Prostate gland (tissue), 2 donors: ENCODE results near the gene AQP3. TPM values are rescaled to one million over a fixed set of nuclear protein-coding genes. Genes with fewer than 3 reads are reported as not detected.
"Not testable (repeated sequence)": the region's sequence is repeated elsewhere in the genome, so short reads cannot be mapped to it uniquely, and the experiment has no call there.

Experiments
- DNase-seq: peaks from one replicate; pipeline ENCODE4 v3.0.0-alpha.2; 2019; ENCODE audit warnings: low spot score
- H3K27ac ChIP-seq, 2 donors: fragments of 200-600 bp; sonication (generic); 2 replicates each; pipeline ENCODE4 v1.5.1; 2017 to 2019
- H3K27me3 ChIP-seq: fragments of 200-600 bp; sonication (generic); replicated peaks from 2 replicates; pipeline ENCODE4 v1.5.1; 2019; ENCODE audit not compliant: insufficient read depth
- H3K36me3 ChIP-seq, 2 donors: fragments of 200-600 bp; sonication (generic); 1 replicate in 1 of 2; 2 replicates in 1 of 2; pipeline versions ENCODE4 v1.5.1 to v1.8.1; 2017 to 2019
- H3K4me1 ChIP-seq: fragments of 200-600 bp; sonication (generic); replicated peaks from 2 replicates; pipeline ENCODE4 v1.5.1; 2019
- H3K4me3 ChIP-seq, 2 donors: fragments of 200-600 bp; sonication (generic); 2 replicates each; pipeline ENCODE4 v1.5.1; 2017 to 2019
- H3K9me3 ChIP-seq: fragments of 200-600 bp; sonication (generic); 2 replicates; pipeline ENCODE4 v1.5.1; 2017
- POLR2A ChIP-seq: fragments of 450-650 bp; IDR thresholded peaks from one replicate; pipeline ENCODE4 v1.6.1; 2016; ENCODE audit warnings: antibody characterized with exemption, mild to moderate bottlenecking
- POLR2AphosphoS5 ChIP-seq: sonication (generic); formaldehyde crosslinking; IDR thresholded peaks from one replicate; pipeline ENCODE4 v1.6.1; 2017; ENCODE audit warnings: antibody characterized with exemption
- WGBS: methylation state at CpG from one replicate; pipeline ENCODE4 v1.1.5; 2018; 5-methylcytosine and 5-hydroxymethylcytosine counted together
- intact Hi-C: fragments of 100-400 bp; cut with DNase I; formaldehyde crosslinking; loops from one replicate; pipeline ENCODE4 v1.14.2; 2022
- total RNA-seq, 2 donors: library from RNA; depleted of rRNA; stranded (reverse); fragments of >200 nt; gene quantifications; one replicate each; pipeline ENCODE4 v1.1.0, GENCODE V29; 2016
- TF ChIP-seq, protein P1 (sequence below), 4 experiments: fragments of 200-600 bp in 2 of 4; fragments of 450-650 bp in 2 of 4; sonication (generic) in 2 of 4; IDR thresholded peaks; 1 replicate in 3 of 4; 2 replicates in 1 of 4; pipeline ENCODE4 v1.5.1; 2016 to 2019; ENCODE audit warnings: antibody characterized with exemption in 4 of 4, mild to moderate bottlenecking in 2 of 4, moderate library complexity in 2 of 4

Gene AQP3
- total RNA-seq: 100 to 1,000 TPM; 200 to 327 TPM

DNA sequence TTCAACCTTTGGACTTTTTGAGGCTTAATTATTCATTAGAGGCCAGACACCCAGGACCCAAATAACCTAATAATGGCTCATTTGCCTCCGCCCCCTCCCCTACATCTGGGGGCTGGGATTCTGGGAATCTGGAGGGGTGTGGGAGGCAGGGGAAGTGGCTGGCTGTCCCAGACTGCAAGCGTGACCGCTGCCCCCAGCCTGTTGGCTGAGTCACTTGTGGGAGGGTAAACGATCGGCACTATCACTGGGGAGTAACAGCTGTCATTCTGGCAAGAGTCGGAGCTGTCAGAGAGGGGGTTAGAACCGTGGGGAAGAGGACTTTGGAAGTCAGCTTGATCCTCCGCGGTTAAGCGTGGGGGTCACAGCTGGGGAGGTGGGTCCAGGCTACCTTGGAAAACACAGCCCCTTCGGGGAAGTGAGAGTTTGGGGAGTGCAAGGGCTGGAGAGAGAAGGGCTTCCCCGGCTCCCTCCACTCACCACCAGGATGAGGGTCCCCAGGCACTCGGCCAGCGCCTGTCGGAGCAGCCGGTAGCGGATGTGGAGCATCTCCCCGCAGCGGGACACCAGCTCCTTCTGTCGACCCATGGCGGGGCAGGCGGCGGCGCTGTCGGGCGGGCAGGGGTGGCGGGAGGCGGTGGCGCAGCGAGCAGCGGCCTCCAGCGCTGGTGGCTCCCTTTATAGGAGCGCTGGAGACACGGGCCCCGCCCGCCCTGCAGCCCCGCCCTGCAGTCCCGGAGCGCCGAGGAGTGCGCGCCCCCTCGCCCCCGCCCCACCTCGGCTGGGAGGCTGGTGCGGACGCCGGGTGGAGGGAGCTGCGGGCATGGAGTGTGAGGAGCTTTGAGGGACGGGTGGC lies at the start of gene AQP3:
Gene AQP3 (minus strand): TSS at position 648 of the 853 bp plus-strand sequence. CDS start 63 bp downstream, at position 585.
- TF ChIP-seq POLR2AphosphoS5 (no peak), POLR2A (peak; percentile 78)
- TF ChIP-seq, protein P1, sequence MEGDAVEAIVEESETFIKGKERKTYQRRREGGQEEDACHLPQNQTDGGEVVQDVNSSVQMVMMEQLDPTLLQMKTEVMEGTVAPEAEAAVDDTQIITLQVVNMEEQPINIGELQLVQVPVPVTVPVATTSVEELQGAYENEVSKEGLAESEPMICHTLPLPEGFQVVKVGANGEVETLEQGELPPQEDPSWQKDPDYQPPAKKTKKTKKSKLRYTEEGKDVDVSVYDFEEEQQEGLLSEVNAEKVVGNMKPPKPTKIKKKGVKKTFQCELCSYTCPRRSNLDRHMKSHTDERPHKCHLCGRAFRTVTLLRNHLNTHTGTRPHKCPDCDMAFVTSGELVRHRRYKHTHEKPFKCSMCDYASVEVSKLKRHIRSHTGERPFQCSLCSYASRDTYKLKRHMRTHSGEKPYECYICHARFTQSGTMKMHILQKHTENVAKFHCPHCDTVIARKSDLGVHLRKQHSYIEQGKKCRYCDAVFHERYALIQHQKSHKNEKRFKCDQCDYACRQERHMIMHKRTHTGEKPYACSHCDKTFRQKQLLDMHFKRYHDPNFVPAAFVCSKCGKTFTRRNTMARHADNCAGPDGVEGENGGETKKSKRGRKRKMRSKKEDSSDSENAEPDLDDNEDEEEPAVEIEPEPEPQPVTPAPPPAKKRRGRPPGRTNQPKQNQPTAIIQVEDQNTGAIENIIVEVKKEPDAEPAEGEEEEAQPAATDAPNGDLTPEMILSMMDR (IDR thresholded peaks at IDR 0.05): peak; percentile 13 to 70 (median 36)
- peak; percentile 81 for DNase-seq
- H3K4me1 ChIP-seq: peaks cover 7% of the 10 kb centered on the region
- H3K9me3 ChIP-seq: no peaks in the 10 kb centered on the region
- H3K36me3 ChIP-seq: peaks cover 4 to 8% of the 10 kb centered on the region in 2 donors
- H3K27ac ChIP-seq: peak within 1 kb of the TSS; percentile 84 to 91
- H3K4me3 ChIP-seq: peak within 1 kb of the TSS; percentile 44 to 61
- 2% methylated on average over 49 of the region's 50 CpGs for WGBS
- intact Hi-C loops: no loop called here
- no peaks in the 10 kb centered on the region for H3K27me3 ChIP-seq

DNA sequence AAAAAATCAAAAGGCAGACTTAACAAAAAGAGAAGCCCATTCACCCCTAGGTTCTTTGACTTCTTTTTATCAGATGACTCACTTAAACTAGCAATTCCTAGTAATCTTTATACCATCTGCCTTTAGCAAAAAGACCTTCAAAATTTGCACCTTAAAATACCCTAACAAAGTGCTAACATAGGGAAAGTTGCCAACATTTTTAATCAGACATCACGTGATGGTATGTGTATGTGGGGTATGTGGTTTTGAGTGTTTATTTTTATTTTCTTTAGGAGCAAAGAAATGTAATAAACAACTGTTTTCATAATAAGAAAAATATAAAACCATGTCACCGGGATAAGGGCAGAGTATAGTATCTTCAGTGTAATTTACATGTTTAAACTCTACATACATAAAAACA lies 46.4 kb upstream of the AQP3 start:
- H3K4me3 ChIP-seq, H3K27me3 ChIP-seq, intact Hi-C loops, H3K9me3 ChIP-seq, H3K36me3 ChIP-seq, H3K4me1 ChIP-seq, DNase-seq: not testable (repeated sequence)
- peak overlapping the region in 1 of 2 donors; percentile 65 for H3K27ac ChIP-seq
- WGBS: 68% methylated on average over 2 of the region's 2 CpGs

DNA sequence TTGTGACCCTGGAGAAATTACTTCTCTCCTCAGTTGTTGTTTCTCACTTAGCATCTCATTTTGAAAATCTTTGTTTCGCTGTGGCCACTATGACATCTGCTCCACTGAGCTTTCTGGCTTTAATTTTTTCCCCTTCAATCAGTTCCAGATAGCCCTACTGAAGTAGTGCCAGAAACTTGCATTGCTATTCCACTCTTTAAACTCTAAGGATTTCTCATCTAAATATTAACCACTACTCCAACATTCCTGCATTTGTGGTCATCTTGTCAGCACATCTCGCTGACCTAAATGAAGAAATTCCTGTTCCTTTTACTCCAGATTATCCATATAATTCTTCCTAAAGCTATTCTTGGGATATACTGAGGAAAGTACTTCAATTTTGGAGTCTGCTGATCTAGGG lies 41.7 kb upstream of the AQP3 start:
- intact Hi-C loops: no loop called here
- Histone ChIP-seq H3K4me1 (no peaks in the 10 kb centered on the region), H3K9me3 (no peaks in the 10 kb centered on the region), H3K36me3 (no peaks in the 10 kb centered on the region), H3K27me3 (no peaks in the 10 kb centered on the region), H3K4me3 (no peak overlapping the region), H3K27ac (no peak overlapping the region)
- WGBS: 84% methylated on average over 2 of the region's 2 CpGs
- no peak for TF ChIP-seq POLR2AphosphoS5
- no peak for TF ChIP-seq POLR2A
- TF ChIP-seq, protein P1 (IDR thresholded peaks at IDR 0.05): no peak
- DNase-seq: no peak

DNA sequence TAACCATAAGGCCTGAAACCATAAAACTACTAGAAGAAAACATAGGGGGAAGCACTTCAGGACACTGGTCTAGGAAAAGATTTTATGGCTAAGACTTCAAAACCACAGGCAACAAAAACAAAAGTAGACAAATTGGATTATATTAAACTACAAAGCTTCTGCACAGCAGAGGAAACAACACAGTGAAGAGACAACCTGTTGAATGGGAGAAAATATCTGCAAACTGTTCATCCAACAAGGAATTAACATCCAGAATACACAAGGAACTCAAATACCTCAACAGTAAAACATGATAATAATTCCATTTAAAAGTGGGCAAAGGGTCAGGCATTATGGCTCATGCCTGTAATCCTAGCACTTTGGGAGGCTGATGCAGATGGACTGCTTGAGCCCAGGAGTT lies 37.9 kb upstream of the AQP3 start:
- H3K27ac ChIP-seq, DNase-seq, H3K4me3 ChIP-seq, H3K36me3 ChIP-seq, intact Hi-C loops, H3K4me1 ChIP-seq, H3K9me3 ChIP-seq, H3K27me3 ChIP-seq: not testable (repeated sequence)

DNA sequence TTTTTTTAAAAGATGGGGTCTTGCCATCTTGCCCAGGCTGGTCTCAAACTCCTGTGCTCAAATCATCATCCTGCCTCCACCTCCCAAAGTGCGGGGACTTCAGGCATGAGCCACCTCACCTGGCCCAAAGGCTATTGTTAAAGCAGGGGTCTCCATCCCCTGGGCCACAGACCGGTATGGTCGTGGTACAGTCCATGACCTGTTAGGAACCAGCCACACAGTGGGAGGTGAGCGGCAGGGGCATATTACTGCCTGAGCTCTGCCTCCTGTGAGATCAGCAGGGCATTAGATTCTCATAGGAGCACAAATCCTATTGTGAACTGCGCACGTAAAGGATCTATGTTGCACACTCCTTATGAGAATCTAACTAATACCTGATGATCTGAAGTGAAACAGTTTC lies 33.6 kb upstream of the AQP3 start:
- Histone ChIP-seq H3K4me1 (no peaks in the 10 kb centered on the region), H3K27ac (no peak overlapping the region), H3K9me3 (no peaks in the 10 kb centered on the region), H3K4me3 (no peak overlapping the region), H3K36me3 (no peaks in the 10 kb centered on the region), H3K27me3 (no peaks in the 10 kb centered on the region)
- DNase-seq: no peak
- TF ChIP-seq POLR2A (no peak), POLR2AphosphoS5 (no peak)
- TF ChIP-seq, protein P1 (IDR thresholded peaks at IDR 0.05): no peak
- intact Hi-C loops: no loop called here
- WGBS: 92% methylated on average over 6 of the region's 6 CpGs

DNA sequence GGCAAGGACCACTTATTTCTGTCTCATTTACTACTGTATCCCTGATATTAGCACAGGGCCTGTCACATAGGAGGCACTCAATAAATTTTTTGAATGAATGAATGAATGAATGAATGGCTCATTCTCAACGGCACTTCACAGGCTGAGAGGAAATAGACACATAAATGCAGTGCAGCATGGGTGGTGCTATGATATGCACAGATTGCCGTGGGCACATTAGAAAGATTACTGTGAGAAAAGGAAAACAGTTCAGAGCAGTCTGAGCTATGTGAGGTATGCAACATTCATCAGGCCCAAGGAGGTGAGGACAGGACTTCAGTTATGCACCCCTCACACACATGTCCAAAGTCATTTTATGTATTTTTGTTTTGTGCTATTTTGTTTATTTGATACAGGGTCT lies 32.7 kb upstream of the AQP3 start:
- H3K4me3 ChIP-seq: no peak overlapping the region
- intact Hi-C loops: no loop called here
- 74% methylated on average over 2 of the region's 2 CpGs for WGBS
- DNase-seq: no peak
- H3K36me3 ChIP-seq: no peaks in the 10 kb centered on the region
- H3K9me3 ChIP-seq: no peaks in the 10 kb centered on the region
- TF ChIP-seq, protein P1 (IDR thresholded peaks at IDR 0.05): no peak
- no peak for TF ChIP-seq POLR2A
- no peaks in the 10 kb centered on the region for H3K27me3 ChIP-seq
- H3K27ac ChIP-seq: no peak overlapping the region
- no peaks in the 10 kb centered on the region for H3K4me1 ChIP-seq
